Measurements from ENCODE around the gene ADAMTS9. TPM values are rescaled to one million over a fixed set of nuclear protein-coding genes. Genes with fewer than 3 reads are reported as not detected.

Gene ADAMTS9
- 42.4 and 58.3 TPM in 2 replicates for total RNA-seq

GRCh38 chr3:64687781-64688604 lies at the start of gene ADAMTS9:
Gene ADAMTS9, minus strand, starts transcription at chr3:64688000. Its CDS starts 343 bp downstream, at chr3:64687657.
- peak; percentile 68 for DNase-seq (ENCODE audit: low read depth, low spot score)

- DNase-seq (ENCODE audit: low read depth, low spot score) = no peak
Measured at GRCh38 chr3:64732576-64732975, 44.8 kb upstream of the ADAMTS9 start.

GRCh38 chr3:64730681-64731080 lies 42.9 kb upstream of the ADAMTS9 start:
- DNase-seq (ENCODE audit: low read depth, low spot score) = no peak

GRCh38 chr3:64728994-64729393 lies 41.2 kb upstream of the ADAMTS9 start:
- DNase-seq (ENCODE audit: low read depth, low spot score) = no peak

- DNase-seq (ENCODE audit: low read depth, low spot score) = no peak
Measured at GRCh38 chr3:64728428-64728827, 40.6 kb upstream of the ADAMTS9 start.

- DNase-seq (ENCODE audit: low read depth, low spot score) = no peak
Measured at GRCh38 chr3:64726414-64727090, 38.8 kb upstream of the ADAMTS9 start.

- no peak for DNase-seq (ENCODE audit: low read depth, low spot score)
Measured at GRCh38 chr3:64718976-64719375, 31.2 kb upstream of the ADAMTS9 start.

- no peak for DNase-seq (ENCODE audit: low read depth, low spot score)
Measured at GRCh38 chr3:64717872-64718613, 30.2 kb upstream of the ADAMTS9 start.

GRCh38 chr3:64717411-64717810 lies 29.6 kb upstream of the ADAMTS9 start:
- DNase-seq (ENCODE audit: low read depth, low spot score) = no peak

GRCh38 chr3:64716110-64716710 lies 28.4 kb upstream of the ADAMTS9 start:
- no peak for DNase-seq (ENCODE audit: low read depth, low spot score)

- no peak for DNase-seq (ENCODE audit: low read depth, low spot score)
Measured at GRCh38 chr3:64715211-64715982, 27.6 kb upstream of the ADAMTS9 start.

- DNase-seq (ENCODE audit: low read depth, low spot score) = no peak
Measured at GRCh38 chr3:64708456-64708855, 20.7 kb upstream of the ADAMTS9 start.

- no peak for DNase-seq (ENCODE audit: low read depth, low spot score)
Measured at GRCh38 chr3:64705946-64706345, 18.1 kb upstream of the ADAMTS9 start.

GRCh38 chr3:64696896-64697295 lies 9.1 kb upstream of the ADAMTS9 start:
- no peak for DNase-seq (ENCODE audit: low read depth, low spot score)

- DNase-seq (ENCODE audit: low read depth, low spot score) = no peak
Measured at GRCh38 chr3:64694114-64694513, 6.3 kb upstream of the ADAMTS9 start.

- no peak for DNase-seq (ENCODE audit: low read depth, low spot score)
Measured at GRCh38 chr3:64693031-64693430, 5.2 kb upstream of the ADAMTS9 start.

GRCh38 chr3:64691051-64691450 lies 3.3 kb upstream of the ADAMTS9 start:
- DNase-seq (ENCODE audit: low read depth, low spot score) = no peak

GRCh38 chr3:64687086-64687780 lies 567 bp downstream of the ADAMTS9 start:
- DNase-seq (ENCODE audit: low read depth, low spot score) = no peak

- no peak for DNase-seq (ENCODE audit: low read depth, low spot score)
Measured at GRCh38 chr3:64686446-64686908, 1.3 kb downstream of the ADAMTS9 start.

GRCh38 chr3:64685800-64686445 lies 1.9 kb downstream of the ADAMTS9 start:
- DNase-seq (ENCODE audit: low read depth, low spot score) = peak; percentile 84

Measured in pulmonary artery endothelial cell (primary cell).